HL-60 (cell line): ENCODE results near the gene SPIRE2.

Experiments
- CTCF ChIP-seq: IDR thresholded peaks from one replicate; pipeline ENCODE4 v1.5.1; 2011; ENCODE audit warnings: low read length, control low read depth, inconsistent platforms; ENCODE audit not compliant: insufficient read depth
- GABPA ChIP-seq: IDR thresholded peaks from 2 replicates; pipeline ENCODE4 v1.6.1; 2012; ENCODE audit warnings: low read depth
- POLR2AphosphoS5 ChIP-seq: IDR thresholded peaks from 2 replicates; pipeline ENCODE4 v1.6.1; 2012; ENCODE audit warnings: low read depth
- TF ChIP-seq, protein P1 (sequence below): IDR thresholded peaks from 2 replicates; pipeline ENCODE4 v1.6.1; 2012; ENCODE audit warnings: low read depth; ENCODE audit not compliant: insufficient replicate concordance

DNA sequence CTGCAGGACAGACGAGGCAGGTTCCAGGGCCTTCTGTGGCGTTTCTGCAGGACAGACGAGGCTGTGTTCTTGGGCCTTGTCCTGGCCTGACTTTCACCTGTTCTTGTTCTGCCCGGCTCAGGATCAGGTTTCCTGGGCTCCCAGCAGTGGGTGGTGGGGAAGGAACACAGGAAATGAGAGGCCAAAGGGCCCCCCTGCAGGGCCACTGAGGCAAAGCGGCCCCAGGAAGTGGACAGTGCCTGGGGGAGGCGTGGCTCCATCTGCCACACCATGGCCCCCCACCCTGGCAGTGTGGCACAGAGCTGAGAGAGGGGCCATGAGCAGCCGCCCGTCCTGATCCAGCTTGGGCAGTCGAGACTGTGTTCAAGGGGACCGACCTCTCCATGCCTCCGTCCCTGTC lies 20.7 kb downstream of the SPIRE2 start:
- no peak for TF ChIP-seq POLR2AphosphoS5
- TF ChIP-seq CTCF = no peak
- TF ChIP-seq, protein P1, sequence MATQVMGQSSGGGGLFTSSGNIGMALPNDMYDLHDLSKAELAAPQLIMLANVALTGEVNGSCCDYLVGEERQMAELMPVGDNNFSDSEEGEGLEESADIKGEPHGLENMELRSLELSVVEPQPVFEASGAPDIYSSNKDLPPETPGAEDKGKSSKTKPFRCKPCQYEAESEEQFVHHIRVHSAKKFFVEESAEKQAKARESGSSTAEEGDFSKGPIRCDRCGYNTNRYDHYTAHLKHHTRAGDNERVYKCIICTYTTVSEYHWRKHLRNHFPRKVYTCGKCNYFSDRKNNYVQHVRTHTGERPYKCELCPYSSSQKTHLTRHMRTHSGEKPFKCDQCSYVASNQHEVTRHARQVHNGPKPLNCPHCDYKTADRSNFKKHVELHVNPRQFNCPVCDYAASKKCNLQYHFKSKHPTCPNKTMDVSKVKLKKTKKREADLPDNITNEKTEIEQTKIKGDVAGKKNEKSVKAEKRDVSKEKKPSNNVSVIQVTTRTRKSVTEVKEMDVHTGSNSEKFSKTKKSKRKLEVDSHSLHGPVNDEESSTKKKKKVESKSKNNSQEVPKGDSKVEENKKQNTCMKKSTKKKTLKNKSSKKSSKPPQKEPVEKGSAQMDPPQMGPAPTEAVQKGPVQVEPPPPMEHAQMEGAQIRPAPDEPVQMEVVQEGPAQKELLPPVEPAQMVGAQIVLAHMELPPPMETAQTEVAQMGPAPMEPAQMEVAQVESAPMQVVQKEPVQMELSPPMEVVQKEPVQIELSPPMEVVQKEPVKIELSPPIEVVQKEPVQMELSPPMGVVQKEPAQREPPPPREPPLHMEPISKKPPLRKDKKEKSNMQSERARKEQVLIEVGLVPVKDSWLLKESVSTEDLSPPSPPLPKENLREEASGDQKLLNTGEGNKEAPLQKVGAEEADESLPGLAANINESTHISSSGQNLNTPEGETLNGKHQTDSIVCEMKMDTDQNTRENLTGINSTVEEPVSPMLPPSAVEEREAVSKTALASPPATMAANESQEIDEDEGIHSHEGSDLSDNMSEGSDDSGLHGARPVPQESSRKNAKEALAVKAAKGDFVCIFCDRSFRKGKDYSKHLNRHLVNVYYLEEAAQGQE = no peak
- no peak for TF ChIP-seq GABPA
